NCI-H510A (cell line): ENCODE results near the gene PACSIN1.
"Not testable (repeated sequence)": the region's sequence is repeated elsewhere in the genome, so short reads cannot be mapped to it uniquely, and the experiment has no call there.

ENCODE experiments used
- DNase-seq: peaks from one replicate; lab custom pipeline; 2025; lab: John Stamatoyannopoulos, UW

Gene PACSIN1

GRCh38 chr6:34457742-34458735, 7.8 kb upstream of the PACSIN1 start:
- DNase-seq: peak; percentile 73

- DNase-seq: peak; percentile 45
Observed at GRCh38 chr6:34459899-34460593, 5.8 kb upstream of the PACSIN1 start.

- DNase-seq: no peak
Observed at GRCh38 chr6:34460796-34461507, 4.9 kb upstream of the PACSIN1 start.

- no peak for DNase-seq
Observed at GRCh38 chr6:34462010-34462409, 3.9 kb upstream of the PACSIN1 start.

- DNase-seq: peak; percentile 95
Observed at GRCh38 chr6:34462551-34462971, 3.3 kb upstream of the PACSIN1 start.

- DNase-seq: no peak
Observed at GRCh38 chr6:34463299-34463698, 2.6 kb upstream of the PACSIN1 start.

GRCh38 chr6:34463849-34464248, 2.0 kb upstream of the PACSIN1 start:
- no peak for DNase-seq

GRCh38 chr6:34466242-34467185, 638 bp downstream of the PACSIN1 start:
- no peak for DNase-seq

GRCh38 chr6:34468378-34468892, 2.6 kb downstream of the PACSIN1 start:
- no peak for DNase-seq

- DNase-seq: no peak
Observed at GRCh38 chr6:34469499-34469898, 3.6 kb downstream of the PACSIN1 start.

GRCh38 chr6:34472425-34472824, 6.5 kb downstream of the PACSIN1 start:
- DNase-seq: no peak

- DNase-seq: no peak
Observed at GRCh38 chr6:34473967-34474366, 8.1 kb downstream of the PACSIN1 start.

GRCh38 chr6:34474754-34475153, 8.9 kb downstream of the PACSIN1 start:
- DNase-seq: no peak

GRCh38 chr6:34475238-34475682, 9.4 kb downstream of the PACSIN1 start:
- no peak for DNase-seq

GRCh38 chr6:34475767-34476328, 10.0 kb downstream of the PACSIN1 start:
- DNase-seq: no peak

- DNase-seq: peak; percentile 44
Observed at GRCh38 chr6:34476447-34476846, 10.6 kb downstream of the PACSIN1 start.

GRCh38 chr6:34476921-34477320, 11.0 kb downstream of the PACSIN1 start:
- no peak for DNase-seq

- no peak for DNase-seq
Observed at GRCh38 chr6:34478796-34479195, 12.9 kb downstream of the PACSIN1 start.

- not testable (repeated sequence) for DNase-seq
Observed at GRCh38 chr6:34483781-34484180, 17.9 kb downstream of the PACSIN1 start.

- no peak for DNase-seq
Observed at GRCh38 chr6:34484391-34484790, 18.5 kb downstream of the PACSIN1 start.

GRCh38 chr6:34484899-34485298, 19.0 kb downstream of the PACSIN1 start:
- peak; percentile 75 for DNase-seq
